8988T (cell line): ENCODE data around the gene CIZ1.

Experiments
- DNase-seq: peaks from one replicate; pipeline ENCODE4 v3.0.0; 2011

CIZ1 gene

DNA sequence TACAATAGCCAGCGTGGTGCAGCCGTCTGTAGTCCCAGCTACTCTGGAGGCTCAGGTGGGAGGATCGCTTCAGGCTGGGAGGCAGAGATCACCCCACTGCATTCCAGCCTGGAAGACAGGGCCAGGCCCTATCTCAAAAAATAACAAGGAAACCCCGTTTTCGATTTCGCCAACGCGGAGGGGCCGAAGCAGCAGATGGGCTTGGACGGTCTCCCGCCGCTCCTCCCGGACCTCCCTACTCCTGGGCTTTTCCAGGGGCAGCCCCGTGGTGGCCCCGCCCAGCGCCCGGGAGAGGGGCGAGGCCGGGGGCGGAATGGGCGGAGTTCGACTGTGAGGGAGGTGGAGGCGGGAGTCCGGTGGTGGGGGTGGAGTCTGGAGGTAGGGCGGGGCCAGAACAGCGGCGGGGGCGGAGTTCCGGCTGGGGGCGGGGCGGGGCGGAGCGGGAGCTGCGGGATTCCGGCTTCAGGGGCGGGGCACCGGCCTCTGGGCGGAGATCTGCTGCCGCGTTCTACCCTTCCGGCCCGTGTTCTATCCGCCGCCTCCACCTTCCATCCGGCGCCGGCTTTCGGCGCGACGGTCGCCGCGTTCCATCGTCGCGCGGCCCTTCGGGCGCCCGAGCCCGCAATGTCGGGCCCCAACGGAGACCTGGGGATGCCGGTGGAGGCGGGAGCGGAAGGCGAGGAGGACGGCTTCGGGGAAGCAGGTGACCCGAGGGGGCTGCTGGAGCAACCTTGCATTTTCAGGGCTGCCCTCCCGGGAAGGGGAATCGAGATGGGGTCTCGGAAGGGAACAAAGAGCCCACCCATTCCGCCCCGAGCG lies 31.4 kb downstream of the CIZ1 start, which contains the start of gene BBLN:
BBLN (plus strand) TSS at position 482 of the 819 bp plus-strand sequence; CDS start at position 625, 143 bp downstream.
- DNase-seq, result peak; percentile 99

DNA sequence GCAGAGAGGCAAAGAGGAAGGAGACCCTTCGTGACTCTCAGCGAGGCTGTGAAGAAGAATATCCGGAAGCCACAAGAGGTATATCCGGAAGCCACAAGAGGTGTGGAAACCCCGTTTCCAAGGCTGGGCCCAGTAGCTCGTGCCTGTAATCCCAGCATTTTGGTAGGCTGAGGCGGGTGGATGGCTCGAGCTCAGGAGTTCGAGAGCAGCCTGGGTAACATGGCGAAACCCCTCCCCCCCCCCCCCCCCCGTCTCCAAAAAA lies 31.9 kb downstream of the CIZ1 start:
- no peak for DNase-seq

DNA sequence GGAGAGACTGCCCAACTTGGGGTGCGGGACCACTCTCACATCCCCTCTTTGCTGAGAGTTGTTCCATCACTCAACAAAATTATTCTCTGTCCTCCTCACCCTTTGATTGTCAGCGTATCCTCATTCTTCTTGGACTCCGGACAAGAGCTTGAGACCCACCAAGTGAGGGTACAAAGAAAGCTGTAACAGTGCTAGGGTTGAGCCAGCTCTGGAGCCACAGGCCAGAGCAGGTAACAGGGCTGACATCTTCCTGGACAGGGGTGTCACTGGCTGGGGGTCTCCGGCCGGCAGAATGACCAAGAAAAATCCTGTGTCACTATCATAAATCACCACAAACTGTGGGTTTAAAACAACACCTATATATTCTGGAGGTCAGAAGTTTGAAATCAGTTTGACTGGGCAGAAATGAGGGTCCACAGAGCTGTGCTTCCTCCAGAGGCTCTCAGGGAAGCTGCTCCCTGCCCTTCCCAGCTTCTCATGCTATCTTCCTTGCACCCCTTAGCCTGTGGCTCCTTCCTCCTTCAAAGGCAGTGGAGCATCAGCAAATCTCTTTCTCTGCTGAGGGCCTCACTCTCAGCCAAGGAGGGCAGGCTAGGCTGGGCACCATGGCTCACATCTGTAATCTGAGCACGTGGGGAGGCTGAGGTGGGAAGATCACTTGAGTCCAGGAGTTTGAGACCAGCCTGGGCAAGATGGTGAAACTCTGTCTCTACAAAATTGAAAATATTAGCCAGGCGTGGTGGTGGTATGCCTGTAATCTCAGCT lies 35.5 kb downstream of the CIZ1 start:
- DNase-seq, result no peak

DNA sequence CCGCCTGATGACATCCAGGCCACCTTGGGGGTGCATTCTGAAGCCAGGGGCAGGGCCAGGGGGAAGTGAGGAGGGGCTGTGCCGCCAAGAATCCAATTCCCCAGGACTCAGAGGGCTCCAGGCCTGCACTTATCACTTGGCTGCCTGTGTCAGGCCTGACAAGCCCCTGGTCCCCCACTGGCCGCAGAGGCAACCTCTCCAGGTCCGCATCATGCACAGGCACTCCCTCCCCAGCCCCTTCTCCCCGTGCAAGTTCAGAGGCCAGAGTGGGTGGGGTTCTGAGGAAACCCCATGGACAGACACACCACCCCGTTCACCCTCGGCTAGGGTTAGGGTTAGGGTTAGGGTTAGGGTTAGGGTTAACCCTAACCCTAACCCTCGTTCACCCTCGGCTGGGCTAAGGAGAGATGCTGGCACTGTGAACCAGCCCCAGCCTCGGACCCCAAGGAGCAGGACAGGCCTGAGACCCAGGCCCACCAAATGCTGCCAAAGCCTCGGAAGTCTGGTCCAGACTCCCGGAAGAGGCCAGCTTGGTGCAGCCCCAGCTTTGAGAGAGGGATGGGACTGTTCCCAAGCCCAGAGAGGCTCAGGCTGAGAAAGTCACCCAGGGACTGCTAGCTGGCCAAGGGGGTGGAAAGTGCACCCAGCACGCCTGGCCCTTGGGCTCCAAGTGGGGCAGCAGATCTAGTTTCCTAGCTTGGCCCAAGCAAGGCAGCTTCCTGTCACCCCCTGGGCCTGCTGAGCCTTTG lies 37.3 kb downstream of the CIZ1 start:
- DNase-seq, result no peak

DNA sequence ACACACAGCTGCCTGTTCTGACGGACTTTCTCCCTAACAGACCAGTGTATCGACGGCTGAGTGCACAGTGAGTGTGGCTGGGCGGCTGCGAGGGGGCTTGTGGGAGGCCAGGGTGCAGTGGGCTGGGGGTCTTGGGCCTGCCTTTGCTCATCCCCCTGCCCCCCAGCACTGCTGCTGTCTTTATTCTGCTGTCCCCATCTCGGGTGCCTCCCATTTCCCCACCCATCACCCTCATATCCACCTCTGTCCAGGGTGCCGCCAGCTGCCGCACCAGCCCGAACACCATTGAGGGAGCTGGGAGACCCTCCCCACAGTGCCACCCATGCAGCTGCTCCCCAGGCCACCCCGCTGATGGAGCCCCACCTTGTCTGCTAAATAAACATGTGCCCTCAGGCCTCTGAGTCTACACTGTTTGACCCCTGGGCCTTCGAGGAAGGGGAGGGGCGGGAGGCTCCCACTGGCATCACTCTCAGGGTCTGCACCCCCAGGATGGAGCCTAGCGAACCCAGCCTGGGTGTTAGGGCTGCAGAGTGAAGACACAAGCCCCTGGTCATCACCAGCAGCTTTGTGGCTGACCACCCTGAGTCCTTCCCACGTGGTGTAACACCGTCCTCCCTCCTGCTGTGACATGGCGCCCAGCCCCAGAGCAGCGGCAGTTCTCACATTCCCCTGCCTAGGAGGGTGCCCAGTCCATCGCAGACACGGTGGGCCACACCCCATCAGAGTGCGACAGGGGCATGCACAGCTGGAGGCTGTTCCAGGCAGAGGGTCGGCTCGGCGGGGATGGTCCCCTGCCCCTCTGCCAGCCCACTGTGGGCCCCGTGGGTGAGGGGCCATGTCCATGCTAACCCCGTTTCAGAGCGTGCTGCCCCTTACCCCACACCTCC lies 38.1 kb downstream of the CIZ1 start:
- DNase-seq, result no peak

DNA sequence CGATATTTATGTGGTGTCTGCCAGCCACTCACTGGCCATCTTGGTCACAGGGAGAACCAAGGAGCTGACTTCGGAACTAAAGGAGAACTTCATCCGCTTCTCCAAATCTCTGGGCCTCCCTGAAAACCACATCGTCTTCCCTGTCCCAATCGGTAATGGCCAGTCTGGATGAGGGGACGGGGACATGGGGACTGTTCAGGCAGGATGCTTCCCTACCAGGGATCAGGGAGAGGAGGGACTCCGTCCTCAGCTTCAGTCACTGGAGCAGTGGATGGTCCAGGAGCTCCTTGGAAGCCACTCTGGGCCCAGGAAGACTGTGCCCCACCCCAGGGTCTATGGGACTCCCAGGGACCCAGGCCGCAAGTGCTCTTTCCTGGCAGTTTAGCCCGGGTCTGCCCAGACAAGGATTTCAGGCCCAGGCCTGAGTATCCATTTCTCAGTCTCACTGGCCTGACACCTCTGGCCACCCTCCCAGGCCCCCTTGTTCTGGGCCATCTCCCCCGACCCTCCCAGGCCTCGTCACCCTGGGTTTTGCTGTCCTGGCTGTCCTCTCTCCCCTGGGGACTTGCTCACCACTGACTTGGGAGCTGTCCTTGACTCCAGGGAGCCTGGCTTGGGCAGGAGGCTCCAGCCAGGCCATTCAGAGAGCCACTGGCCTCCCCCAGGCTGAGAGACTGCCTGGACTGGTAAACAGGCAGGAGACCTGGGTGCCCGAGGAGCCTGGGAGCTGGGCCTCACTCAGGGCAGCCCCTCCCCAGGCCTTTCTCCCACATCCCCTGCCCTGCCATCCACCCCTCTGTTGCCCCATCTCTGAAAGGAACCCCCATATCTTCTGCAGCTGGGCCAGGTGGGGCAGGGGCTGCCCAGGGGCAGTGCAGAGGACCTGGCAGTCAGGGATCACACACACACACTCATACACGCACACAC lies 39.0 kb downstream of the CIZ1 start:
- no peak for DNase-seq

DNA sequence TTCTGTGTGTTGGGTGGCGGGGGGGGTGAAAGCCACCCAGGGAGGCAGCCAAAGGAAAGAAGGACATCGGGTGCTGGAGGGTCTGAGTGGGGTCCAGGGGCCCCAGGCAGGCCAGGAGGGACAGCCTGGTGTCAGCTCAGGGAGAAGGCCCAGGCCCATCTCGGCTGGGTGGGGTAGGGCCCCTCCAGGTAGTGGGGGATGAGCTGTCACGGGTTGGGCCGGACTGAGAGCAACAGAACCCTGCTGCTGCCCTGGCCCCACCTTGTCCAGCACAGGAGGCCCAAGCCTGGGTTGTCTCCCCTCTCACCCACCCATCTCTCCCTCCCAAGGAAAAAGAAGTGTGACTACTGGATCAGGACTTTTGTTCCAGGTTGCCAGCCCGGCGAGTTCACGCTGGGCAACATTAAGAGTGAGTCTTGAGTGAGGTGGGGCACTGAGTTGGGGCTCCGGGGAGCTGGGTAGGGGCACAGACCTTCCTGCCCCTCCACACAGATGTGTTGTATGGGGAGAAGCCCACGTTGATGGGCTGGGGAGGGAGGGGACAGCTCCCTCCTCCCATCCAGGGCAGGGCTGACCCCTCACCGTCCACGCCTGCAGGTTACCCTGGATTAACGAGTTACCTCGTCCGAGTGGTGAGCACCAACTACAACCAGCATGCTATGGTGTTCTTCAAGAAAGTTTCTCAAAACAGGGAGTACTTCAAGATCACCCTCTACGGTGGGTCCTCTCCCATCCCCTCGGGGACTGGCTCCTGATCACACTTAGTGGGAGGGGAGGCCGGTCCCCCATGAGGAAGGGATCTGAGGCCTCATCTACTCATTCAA lies 39.9 kb downstream of the CIZ1 start:
- DNase-seq, result no peak

DNA sequence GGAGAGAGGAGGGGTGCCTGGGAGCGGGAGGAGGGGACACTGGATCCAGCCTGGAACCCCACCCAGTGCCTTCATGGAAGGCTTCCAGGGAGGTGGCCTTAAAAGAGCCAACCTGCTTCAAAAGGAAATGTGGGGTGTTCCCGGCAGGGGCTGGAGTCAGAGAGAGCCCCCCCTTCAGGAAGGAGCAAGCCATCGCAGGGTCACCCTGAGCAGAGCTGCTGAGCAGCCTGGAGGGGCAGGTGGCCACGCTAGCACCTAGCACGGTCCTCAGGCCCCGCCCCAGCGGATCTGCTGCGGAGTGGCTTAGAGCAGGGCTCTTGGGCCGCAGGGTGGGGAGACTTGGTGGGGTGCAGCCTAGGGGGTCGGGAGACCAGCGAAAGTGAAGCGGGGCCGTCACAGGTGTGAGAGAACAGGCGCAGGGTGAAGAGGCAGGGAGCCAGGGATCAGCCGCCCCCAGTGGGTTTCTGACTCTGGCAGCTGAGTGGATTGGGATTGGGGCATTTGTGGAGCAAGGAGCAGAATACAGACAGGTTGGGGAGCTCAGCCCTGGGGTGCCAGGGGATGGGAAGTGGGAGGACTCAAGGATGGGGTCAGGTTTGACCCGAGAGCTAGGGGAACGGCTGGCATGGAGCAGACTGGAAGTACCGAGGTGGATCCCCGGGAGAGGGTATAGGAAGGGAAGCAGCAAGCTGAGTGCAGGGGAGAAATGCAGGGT lies 40.6 kb downstream of the CIZ1 start:
- no peak for DNase-seq

DNA sequence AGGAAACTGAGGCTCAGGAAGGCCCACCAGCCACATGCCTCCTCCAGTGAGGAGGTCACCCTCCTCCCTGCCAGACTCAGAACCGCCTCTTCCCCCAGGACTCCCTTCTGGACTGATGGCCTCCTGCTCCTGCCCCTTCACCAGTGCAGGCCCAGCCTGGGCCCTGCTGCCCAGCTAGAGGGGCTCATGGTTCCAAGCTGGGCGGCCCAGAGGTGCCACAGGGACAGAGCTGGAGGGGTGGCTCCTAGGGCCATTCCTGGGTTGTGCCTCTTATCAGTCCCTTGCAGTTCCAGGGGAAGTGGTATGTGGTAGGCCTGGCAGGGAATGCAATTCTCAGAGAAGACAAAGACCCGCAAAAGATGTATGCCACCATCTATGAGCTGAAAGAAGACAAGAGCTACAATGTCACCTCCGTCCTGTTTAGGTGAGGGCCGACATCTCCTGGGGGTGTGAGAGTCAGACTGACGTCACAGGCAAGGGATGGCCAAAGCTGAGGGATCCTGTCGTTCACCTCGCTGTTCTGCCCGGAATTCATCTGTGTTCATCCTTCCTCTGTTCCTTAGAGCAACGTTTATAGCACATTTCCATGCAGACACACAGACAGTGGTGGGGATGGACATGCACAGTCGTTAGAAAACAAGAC lies 41.3 kb downstream of the CIZ1 start:
- no peak for DNase-seq

DNA sequence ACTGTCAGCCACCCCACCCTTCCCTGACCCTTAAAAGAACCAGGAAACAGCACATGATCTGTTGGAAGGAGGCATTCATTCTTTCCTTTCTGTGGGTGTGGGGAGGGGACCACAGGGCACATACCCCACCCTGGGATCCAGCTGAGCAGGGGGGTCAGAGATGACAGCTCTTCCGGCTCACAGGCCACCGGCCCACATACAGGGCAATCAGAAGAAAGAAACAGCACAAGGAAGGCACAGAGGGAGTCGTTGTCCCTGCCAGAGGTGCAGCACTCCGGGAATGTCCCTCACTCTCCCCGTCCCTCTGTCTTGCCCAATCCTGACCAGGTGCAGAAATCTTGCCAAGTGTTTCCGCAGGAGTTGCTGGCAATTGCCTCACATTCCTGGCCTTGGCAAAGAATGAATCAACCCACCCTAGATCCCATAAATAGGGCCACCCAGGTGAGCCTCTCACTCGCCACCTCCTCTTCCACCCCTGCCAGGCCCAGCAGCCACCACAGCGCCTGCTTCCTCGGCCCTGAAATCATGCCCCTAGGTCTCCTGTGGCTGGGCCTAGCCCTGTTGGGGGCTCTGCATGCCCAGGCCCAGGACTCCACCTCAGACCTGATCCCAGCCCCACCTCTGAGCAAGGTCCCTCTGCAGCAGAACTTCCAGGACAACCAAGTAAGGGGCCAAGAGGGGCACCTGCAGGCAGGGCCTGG lies 42.2 kb downstream of the CIZ1 start, which contains the start of gene LCN2:
LCN2 (plus strand) TSS at position 453 of the 701 bp plus-strand sequence; CDS start at position 526, 73 bp downstream.
- no peak for DNase-seq

DNA sequence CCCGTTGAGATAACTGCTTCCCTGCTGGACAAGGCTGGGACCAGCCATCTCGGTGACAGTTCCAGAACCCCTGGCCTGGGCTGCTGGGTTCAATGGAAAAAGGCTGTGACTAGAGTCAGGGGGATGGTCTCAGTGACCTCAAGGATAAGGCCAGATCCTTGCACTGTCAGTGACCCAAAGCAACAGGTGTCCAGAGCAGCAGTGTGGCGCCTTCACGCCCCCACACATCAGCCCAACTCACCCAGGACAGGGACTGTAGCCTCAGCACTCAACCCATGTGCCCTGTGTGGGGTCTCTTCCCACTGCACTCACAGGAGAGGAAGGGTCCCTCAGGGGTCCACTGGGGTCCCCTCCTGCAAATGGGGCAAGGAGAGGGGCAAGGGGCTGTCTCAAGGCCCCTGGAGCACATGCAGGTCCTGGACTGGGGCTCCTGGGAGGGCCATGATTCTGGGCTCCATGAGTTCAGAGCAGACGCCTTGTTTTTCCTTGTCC lies 42.8 kb downstream of the CIZ1 start:
- no peak for DNase-seq

DNA sequence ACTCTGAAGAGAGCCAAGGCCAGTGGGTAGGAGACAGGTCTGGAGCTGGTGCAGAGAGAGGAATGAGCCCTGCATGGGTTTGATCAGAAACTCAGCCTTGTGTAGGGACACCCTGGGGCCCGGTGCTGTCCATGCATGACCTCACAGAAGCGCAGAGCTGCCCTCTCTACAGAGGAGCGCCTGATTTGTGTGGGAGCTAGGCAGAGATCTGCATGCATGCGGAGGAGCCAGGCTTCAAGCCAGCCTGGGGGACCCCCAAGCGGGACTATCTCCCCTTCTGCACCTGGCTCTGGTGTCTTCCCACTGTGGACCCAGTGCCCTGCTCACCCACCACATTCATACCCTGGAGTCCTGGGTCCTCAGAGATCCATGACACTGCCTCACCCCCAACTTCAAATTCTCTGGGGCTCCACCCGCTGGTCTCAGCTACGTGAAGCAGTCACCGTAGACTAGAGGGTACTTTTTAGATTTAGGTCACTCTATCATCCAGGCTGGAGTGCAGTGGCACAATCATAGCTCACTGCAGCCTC lies 44.7 kb downstream of the CIZ1 start:
- DNase-seq, result no peak

DNA sequence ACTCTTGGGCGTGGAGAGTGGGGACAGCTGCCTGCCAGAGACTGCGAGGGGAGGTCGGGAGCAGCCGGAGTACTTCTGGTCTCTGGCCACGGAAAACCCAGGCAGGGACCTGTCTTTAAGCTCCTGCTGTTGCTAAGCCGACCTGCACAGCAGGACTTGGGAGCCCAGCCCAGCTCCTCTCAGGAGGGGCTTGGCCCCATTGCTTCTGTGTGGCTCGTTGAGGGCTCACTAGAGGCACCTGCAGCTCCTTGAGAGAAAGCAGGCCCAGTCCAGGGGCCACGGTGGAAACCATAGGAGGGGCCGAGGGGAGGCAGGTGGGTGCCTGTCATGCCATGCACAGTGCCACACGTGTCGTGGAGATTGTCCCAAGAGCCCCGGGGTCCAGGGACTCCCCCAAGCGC lies 45.4 kb downstream of the CIZ1 start:
- DNase-seq, result no peak

DNA sequence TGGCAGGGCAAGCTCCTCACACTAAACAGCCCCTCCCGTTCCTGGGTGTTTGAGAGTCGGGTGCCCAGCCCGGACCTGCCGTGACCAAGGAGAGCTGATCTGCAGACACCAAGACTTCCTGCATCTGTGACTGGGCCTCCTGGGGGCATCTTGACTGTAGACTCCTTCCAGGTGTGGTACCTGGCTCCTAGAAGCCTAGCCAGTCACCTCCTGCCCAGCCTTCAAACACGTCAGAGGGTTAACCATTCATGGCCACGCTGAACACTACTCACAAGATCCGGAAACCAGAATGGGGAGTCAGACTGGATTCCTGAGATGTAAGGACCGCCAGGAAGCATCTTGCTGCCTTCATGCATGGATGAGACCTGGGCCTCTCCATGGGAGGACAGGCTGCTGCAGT lies 45.8 kb downstream of the CIZ1 start:
- DNase-seq, result no peak

DNA sequence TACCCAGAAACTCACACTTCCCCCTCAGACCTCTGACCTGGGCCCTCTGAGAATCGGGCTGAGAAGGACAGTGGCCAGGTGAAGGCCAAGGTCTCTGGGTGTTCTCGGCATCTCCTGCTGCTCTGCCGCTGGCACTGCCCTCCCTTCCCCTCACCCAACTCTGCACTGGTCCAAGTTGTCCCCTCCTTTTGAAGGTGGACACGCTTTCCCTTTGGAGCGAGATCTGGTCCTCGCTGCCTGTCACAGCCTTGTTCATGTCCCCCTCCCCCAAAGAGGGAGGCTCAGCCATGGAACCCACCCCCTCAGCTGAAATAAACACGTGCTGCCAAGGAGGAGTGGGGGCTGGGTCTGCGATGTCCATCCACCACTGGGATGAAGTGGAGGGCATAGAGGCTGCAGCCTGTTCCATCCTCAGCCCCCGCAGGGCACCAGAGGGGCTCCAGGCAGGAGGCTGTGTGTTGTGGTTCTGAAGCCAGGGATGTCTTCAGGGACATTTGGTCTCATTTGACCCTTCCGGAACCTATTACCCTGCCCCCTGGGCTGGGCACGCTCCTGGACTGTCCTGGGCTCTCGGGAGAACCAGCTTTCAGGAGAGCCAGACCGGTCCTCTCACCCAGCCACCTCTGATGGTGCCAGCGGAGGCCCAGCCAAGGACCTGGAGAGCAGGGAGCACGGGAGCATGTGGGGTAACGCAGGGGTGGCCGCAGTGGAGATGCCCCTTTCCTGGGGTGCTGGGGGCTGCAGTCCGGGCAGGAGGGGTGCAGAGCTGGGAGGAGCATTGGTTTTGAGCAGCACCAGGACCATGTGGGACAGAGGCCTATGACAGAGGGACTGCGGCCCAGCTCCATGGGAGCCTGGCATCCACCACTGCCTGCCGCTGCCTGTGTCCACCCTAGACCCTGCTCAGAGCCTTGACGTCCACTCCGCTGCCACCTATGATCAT lies 46.9 kb downstream of the CIZ1 start:
- no peak for DNase-seq

DNA sequence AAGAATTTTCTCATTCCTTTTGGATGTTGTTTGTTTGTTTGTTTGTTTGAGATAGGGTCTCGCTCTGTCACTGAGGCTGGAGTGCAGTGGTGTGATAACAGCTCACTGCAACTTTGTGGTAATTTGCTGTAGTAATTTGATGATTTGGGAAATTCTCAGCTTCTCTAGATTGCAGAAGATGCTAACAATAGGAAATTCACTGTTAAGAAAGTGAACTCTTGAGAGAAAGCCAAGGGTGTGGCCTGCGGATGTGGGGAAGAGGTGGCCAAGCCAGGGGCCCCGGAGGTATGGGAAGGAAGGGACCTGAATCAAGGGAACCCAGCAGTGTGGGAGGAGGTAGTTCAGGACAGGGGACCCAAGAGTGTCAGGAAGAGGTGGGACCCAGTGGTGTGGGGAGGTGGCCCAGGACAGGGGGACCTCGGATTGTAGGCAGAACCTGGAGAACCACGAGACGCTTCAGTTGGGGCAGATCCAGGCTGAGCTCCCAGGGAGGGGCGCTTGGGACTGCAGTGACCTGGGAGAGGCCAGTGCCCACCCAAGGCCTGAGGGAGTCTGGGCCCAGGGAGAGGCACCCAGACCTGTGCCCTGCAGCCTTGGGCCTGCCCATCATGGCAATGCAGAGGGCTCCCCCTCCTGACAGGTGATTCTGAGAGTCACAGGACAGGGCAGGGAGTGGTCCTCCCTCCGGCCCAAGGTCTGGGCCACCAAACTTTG lies 47.7 kb downstream of the CIZ1 start:
- DNase-seq, result no peak
